Measurements from ENCODE around the gene KLF12.

GRCh38 chr13:74107598-74107997 lies 26.6 kb downstream of the KLF12 start:
- no peak for TF ChIP-seq CTCF (IDR thresholded peaks at IDR 0.05)
- TF ChIP-seq POLR2AphosphoS5 (IDR thresholded peaks at IDR 0.05; ENCODE audit: insufficient read depth in 1 of 2, low read depth in 1 of 2) = no peak

All from vagina (tissue), 2 donors.